Gastroesophageal sphincter (tissue), 4 donors: ENCODE results near the gene MGLL. TPM values are rescaled to one million over a fixed set of nuclear protein-coding genes. Genes with fewer than 3 reads are reported as not detected.

Experiments
- ATAC-seq: fragments of 150-250 bp; one replicate; pipeline ENCODE4 v1.9.1; 2016; ENCODE audit warnings: mild to moderate bottlenecking, moderate library complexity
- H3K27ac ChIP-seq, 4 donors: fragments of 200-600 bp; sonication (generic) in 3 of 4; 1 replicate in 3 of 4; 2 replicates in 1 of 4; pipeline ENCODE4 v1.5.1; 2016 to 2019
- H3K27me3 ChIP-seq: fragments of 200-600 bp; sonication (generic); one replicate; pipeline ENCODE4 v1.5.1; 2019
- H3K36me3 ChIP-seq, 2 donors: fragments of 200-600 bp; sonication (generic); one replicate each; pipeline ENCODE4 v1.5.1; 2019; ENCODE audit warnings: control low read depth in 1 of 2
- H3K4me1 ChIP-seq, 3 donors: fragments of 200-600 bp; sonication (generic); 1 replicate in 2 of 3; 2 replicates in 1 of 3; pipeline ENCODE4 v1.5.1; 2016 to 2019; ENCODE audit warnings: control low read depth in 2 of 3
- H3K4me3 ChIP-seq, 2 donors: fragments of 200-600 bp; sonication (generic); one replicate each; pipeline ENCODE4 v1.5.1; 2019; ENCODE audit warnings: mild to moderate bottlenecking in 1 of 2, moderate library complexity in 1 of 2
- H3K9me3 ChIP-seq, 3 donors: fragments of 200-600 bp; sonication (generic); one replicate each; pipeline ENCODE4 v1.5.1; 2017 to 2019; ENCODE audit warnings: control low read depth in 2 of 3
- CTCF ChIP-seq, 4 experiments: fragments of 200-600 bp in 2 of 4; fragments of 450-650 bp in 2 of 4; sonication (generic) in 1 of 4; IDR thresholded peaks; one replicate each; pipeline ENCODE4 v1.5.1; 2017 to 2019; ENCODE audit warnings: antibody characterized with exemption in 4 of 4, mild to moderate bottlenecking in 2 of 4, moderate library complexity in 2 of 4
- EP300 ChIP-seq: sonication (generic); formaldehyde crosslinking; IDR thresholded peaks from one replicate; pipeline ENCODE4 v1.6.1; 2017; ENCODE audit warnings: antibody characterized with exemption, mild to moderate bottlenecking
- POLR2A ChIP-seq, 2 donors: fragments of 450-650 bp; IDR thresholded peaks; one replicate each; pipeline ENCODE4 v1.6.1; 2017; ENCODE audit warnings: antibody characterized with exemption in 2 of 2, mild to moderate bottlenecking in 2 of 2, moderate library complexity in 1 of 2
- POLR2AphosphoS5 ChIP-seq: sonication (generic); formaldehyde crosslinking; IDR thresholded peaks from one replicate; pipeline ENCODE4 v1.6.1; 2017; ENCODE audit warnings: antibody characterized with exemption
- WGBS, 2 donors: methylation state at CpG; one replicate each; pipeline ENCODE4 v1.1.5; 2018; ENCODE audit warnings: low coverage in 1 of 2; 5-methylcytosine and 5-hydroxymethylcytosine counted together
- total RNA-seq, 4 donors: library from RNA; depleted of rRNA; stranded (reverse); fragments of >200 nt; gene quantifications; one replicate each; pipeline ENCODE4 v1.1.0, GENCODE V29; 2016

MGLL gene
- total RNA-seq, 4 donors from 2014 or later = 39.2 to 171 (median 55.8) TPM

GRCh38 chr3:127742580-127742979, 79.7 kb downstream of the MGLL start:
- Histone ChIP-seq H3K27ac (peak overlapping the region in 3 of 4 donors; percentile 27 to 73 (median 60)), H3K36me3 (peaks cover 0 to 11% of the 10 kb centered on the region in 2 donors), H3K9me3 (no peaks in the 10 kb centered on the region), H3K4me1 (peaks cover 0 to 68% (median 24%) of the 10 kb centered on the region in 3 donors), H3K4me3 (no peak overlapping the region), H3K27me3 (no peaks in the 10 kb centered on the region)
- TF ChIP-seq CTCF (IDR thresholded peaks at IDR 0.05) (no peak), EP300 (no peak), POLR2AphosphoS5 (no peak), POLR2A (IDR thresholded peaks at IDR 0.05) (no peak)
- WGBS, 2 donors = 88 to 90% methylated on average over 6 of the region's 9 CpGs
- ATAC-seq = no peak

GRCh38 chr3:127741690-127742089, 80.6 kb downstream of the MGLL start:
- 100% methylated on average over 1 of the region's 1 CpG; no CpG with 5 or more reads in 1 of the 2 donors for WGBS, 2 donors
- Histone ChIP-seq H3K27me3 (no peaks in the 10 kb centered on the region), H3K9me3 (no peaks in the 10 kb centered on the region), H3K36me3 (peaks cover 0 to 11% of the 10 kb centered on the region in 2 donors), H3K27ac (peak overlapping the region in 2 of 4 donors; percentile 62 to 68), H3K4me3 (no peak overlapping the region), H3K4me1 (peaks cover 0 to 67% (median 22%) of the 10 kb centered on the region in 3 donors)
- TF ChIP-seq EP300 = no peak
- TF ChIP-seq POLR2AphosphoS5 = no peak
- no peak for TF ChIP-seq POLR2A (IDR thresholded peaks at IDR 0.05)
- no peak for TF ChIP-seq CTCF (IDR thresholded peaks at IDR 0.05)
- ATAC-seq = no peak

- Histone ChIP-seq H3K27ac (peak overlapping the region in 3 of 4 donors; percentile 52 to 68 (median 62)), H3K4me1 (peaks cover 0 to 72% (median 26%) of the 10 kb centered on the region in 3 donors), H3K4me3 (no peak overlapping the region), H3K27me3 (no peaks in the 10 kb centered on the region), H3K36me3 (peaks cover 0 to 11% of the 10 kb centered on the region in 2 donors), H3K9me3 (no peaks in the 10 kb centered on the region)
- TF ChIP-seq CTCF (IDR thresholded peaks at IDR 0.05) (no peak), EP300 (no peak), POLR2A (IDR thresholded peaks at IDR 0.05) (no peak), POLR2AphosphoS5 (no peak)
- WGBS, 2 donors = 80 to 100% methylated on average over 1 to 3 of the region's 8 CpGs
- no peak for ATAC-seq
Observed at GRCh38 chr3:127741246-127741645, 81.1 kb downstream of the MGLL start.

GRCh38 chr3:127740136-127740915, 82.0 kb downstream of the MGLL start:
- Histone ChIP-seq H3K27me3 (no peaks in the 10 kb centered on the region), H3K27ac (peak overlapping the region in 3 of 4 donors; percentile 52 to 68 (median 62)), H3K9me3 (no peaks in the 10 kb centered on the region), H3K36me3 (peaks cover 0 to 11% of the 10 kb centered on the region in 2 donors), H3K4me1 (peaks cover 0 to 81% (median 31%) of the 10 kb centered on the region in 3 donors), H3K4me3 (no peak overlapping the region)
- ATAC-seq = no peak
- WGBS, 2 donors = 88 to 89% methylated on average over 10 to 12 of the region's 20 CpGs
- TF ChIP-seq EP300 (no peak), POLR2AphosphoS5 (no peak), CTCF (IDR thresholded peaks at IDR 0.05) (no peak), POLR2A (IDR thresholded peaks at IDR 0.05) (no peak)
